Subcutaneous abdominal adipose tissue (tissue), 5 donors: ENCODE measurements around the gene ZNF358.

Source experiments
- H3K27ac ChIP-seq: one replicate; pipeline ENCODE4 v1.7.0; 2013; ENCODE audit warnings: low read depth, mild to moderate bottlenecking, inconsistent platforms, low read length, moderate library complexity
- H3K27me3 ChIP-seq, 5 donors: one replicate each; pipeline ENCODE4 v1.7.0; 2013; ENCODE audit warnings: low read length in 5 of 5, inconsistent platforms in 1 of 5; ENCODE audit not compliant: control insufficient read depth in 5 of 5, insufficient read depth in 4 of 5
- H3K36me3 ChIP-seq, 5 donors: one replicate each; pipeline ENCODE4 v1.7.0; 2013; ENCODE audit warnings: low read length in 5 of 5; ENCODE audit not compliant: control insufficient read depth in 5 of 5, insufficient read depth in 5 of 5
- H3K4me1 ChIP-seq, 5 donors: one replicate each; pipeline ENCODE4 v1.7.0; 2013; ENCODE audit warnings: low read length in 5 of 5, mild to moderate bottlenecking in 3 of 5, moderate library complexity in 1 of 5; ENCODE audit not compliant: control insufficient read depth in 5 of 5, insufficient read depth in 5 of 5
- H3K4me3 ChIP-seq, 5 donors: one replicate each; pipeline ENCODE4 v1.7.0; 2013; ENCODE audit warnings: low read length in 5 of 5, low read depth in 1 of 5
- H3K9ac ChIP-seq, 5 donors: one replicate each; pipeline ENCODE4 v1.7.0; 2013; ENCODE audit warnings: low read length in 5 of 5, mild to moderate bottlenecking in 4 of 5, moderate library complexity in 3 of 5
- H3K9me3 ChIP-seq, 5 donors: one replicate each; pipeline ENCODE4 v1.7.0; 2013; ENCODE audit warnings: low read length in 5 of 5; ENCODE audit not compliant: control insufficient read depth in 5 of 5
- donor health status: healthy.
- donor health status: healthy.
- donor health status: healthy.
- donor health status: healthy.
- donor health status: healthy.

The ZNF358 gene

DNA sequence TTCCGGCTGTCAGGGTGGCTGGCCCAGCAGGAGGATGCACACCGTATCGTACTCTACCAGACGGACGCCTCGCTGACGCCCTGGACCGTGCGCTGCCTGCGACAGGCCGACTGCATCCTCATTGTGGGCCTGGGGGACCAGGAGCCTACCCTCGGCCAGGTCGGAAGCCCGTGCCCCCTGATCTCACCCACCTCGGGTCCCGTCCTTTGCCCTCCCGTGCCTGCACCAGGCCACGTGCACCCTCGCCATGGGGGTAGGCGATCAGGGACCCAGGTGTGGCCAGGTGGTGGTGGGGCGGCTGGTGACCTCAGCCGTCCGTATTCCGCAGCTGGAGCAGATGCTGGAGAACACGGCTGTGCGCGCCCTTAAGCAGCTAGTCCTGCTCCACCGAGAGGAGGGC, 38.7 kb downstream of the ZNF358 start:
- no peaks in the 10 kb centered on the region for H3K9me3 ChIP-seq
- peaks cover 0 to 88% (median 68%) of the 10 kb centered on the region in 5 donors for H3K36me3 ChIP-seq
- no peak overlapping the region for H3K27ac ChIP-seq
- no peak overlapping the region for H3K4me3 ChIP-seq
- H3K9ac ChIP-seq: no peak overlapping the region
- H3K4me1 ChIP-seq: peaks cover 0 to 5% (median 3%) of the 10 kb centered on the region in 5 donors
- no peaks in the 10 kb centered on the region for H3K27me3 ChIP-seq

- peaks cover 0 to 5% (median 3%) of the 10 kb centered on the region in 5 donors for H3K4me1 ChIP-seq
- peaks cover 0 to 86% (median 64%) of the 10 kb centered on the region in 5 donors for H3K36me3 ChIP-seq
- H3K27ac ChIP-seq: no peak overlapping the region
- H3K9ac ChIP-seq: no peak overlapping the region
- H3K4me3 ChIP-seq: no peak overlapping the region
- no peaks in the 10 kb centered on the region for H3K27me3 ChIP-seq
- H3K9me3 ChIP-seq: peaks cover 0 to 2% (median 0%) of the 10 kb centered on the region in 5 donors
Measured at GRCh38 chr19:7554990-7555864, 39.3 kb downstream of the ZNF358 start.

- Histone ChIP-seq H3K4me3 (no peak overlapping the region), H3K9ac (no peak overlapping the region), H3K9me3 (peaks cover 0 to 5% (median 0%) of the 10 kb centered on the region in 5 donors), H3K27ac (no peak overlapping the region), H3K27me3 (no peaks in the 10 kb centered on the region), H3K4me1 (no peaks in the 10 kb centered on the region), H3K36me3 (peaks cover 0 to 90% (median 70%) of the 10 kb centered on the region in 5 donors)
Measured at GRCh38 chr19:7556696-7557315, 40.9 kb downstream of the ZNF358 start.

DNA sequence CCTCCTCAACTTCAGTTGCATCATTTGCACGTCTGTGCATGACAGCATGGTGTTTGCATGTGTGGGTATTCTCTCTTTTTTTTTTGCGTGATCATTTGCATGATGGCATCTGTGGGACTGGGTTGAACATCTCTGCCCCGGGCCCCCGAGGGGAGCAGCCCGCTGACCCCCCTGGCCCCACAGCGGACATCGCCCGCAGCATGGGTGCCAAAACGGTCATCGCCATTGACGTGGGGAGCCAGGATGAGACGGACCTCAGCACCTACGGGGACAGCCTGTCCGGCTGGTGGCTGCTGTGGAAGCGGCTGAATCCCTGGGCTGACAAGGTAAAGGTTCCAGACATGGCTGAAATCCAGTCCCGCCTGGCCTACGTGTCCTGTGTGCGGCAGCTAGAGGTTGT, 42.8 kb downstream of the ZNF358 start:
- Histone ChIP-seq H3K4me1 (no peaks in the 10 kb centered on the region), H3K9ac (no peak overlapping the region), H3K9me3 (peaks cover 0 to 5% (median 0%) of the 10 kb centered on the region in 5 donors), H3K27ac (no peak overlapping the region), H3K36me3 (peaks cover 0 to 76% (median 64%) of the 10 kb centered on the region in 5 donors), H3K4me3 (no peak overlapping the region), H3K27me3 (no peaks in the 10 kb centered on the region)

- Histone ChIP-seq H3K4me3 (no peak overlapping the region), H3K27ac (no peak overlapping the region), H3K9ac (no peak overlapping the region), H3K36me3 (peaks cover 0 to 73% (median 61%) of the 10 kb centered on the region in 5 donors), H3K4me1 (no peaks in the 10 kb centered on the region), H3K27me3 (no peaks in the 10 kb centered on the region), H3K9me3 (peaks cover 0 to 5% (median 0%) of the 10 kb centered on the region in 5 donors)
Measured at GRCh38 chr19:7559102-7559501, 43.2 kb downstream of the ZNF358 start.

DNA sequence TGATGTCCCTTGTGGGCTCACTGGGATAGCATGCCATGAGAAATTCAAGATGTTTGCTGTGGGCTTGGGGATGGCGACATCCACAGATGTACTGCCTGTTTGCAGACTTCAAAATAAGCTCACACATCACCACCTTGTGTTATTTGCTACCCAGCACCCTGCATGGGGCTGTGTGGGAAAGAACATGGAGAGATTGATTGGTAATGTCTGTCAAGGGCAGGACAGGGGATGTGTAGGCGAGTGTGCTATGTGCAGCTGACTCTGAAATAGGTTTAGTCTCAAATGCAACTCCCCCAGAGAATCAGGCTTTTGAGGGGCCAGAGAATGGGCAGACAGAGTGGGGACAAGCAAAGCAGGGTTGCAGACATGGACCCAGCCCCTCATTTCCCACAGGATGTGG, 44.4 kb downstream of the ZNF358 start:
- Histone ChIP-seq H3K4me1 (no peaks in the 10 kb centered on the region), H3K27me3 (no peaks in the 10 kb centered on the region), H3K9ac (no peak overlapping the region), H3K36me3 (peaks cover 0 to 63% (median 51%) of the 10 kb centered on the region in 5 donors), H3K9me3 (peaks cover 0 to 5% (median 0%) of the 10 kb centered on the region in 5 donors), H3K4me3 (no peak overlapping the region), H3K27ac (no peak overlapping the region)

- Histone ChIP-seq H3K9ac (no peak overlapping the region), H3K4me3 (no peak overlapping the region), H3K27me3 (no peaks in the 10 kb centered on the region), H3K4me1 (no peaks in the 10 kb centered on the region), H3K9me3 (peaks cover 0 to 5% (median 0%) of the 10 kb centered on the region in 5 donors), H3K36me3 (peaks cover 0 to 52% (median 43%) of the 10 kb centered on the region in 5 donors), H3K27ac (no peak overlapping the region)
Measured at GRCh38 chr19:7561325-7561724, 45.4 kb downstream of the ZNF358 start.

GRCh38 chr19:7562646-7563393, 46.9 kb downstream of the ZNF358 start:
- no peak overlapping the region for H3K9ac ChIP-seq
- H3K4me1 ChIP-seq: no peaks in the 10 kb centered on the region
- peaks cover 0 to 37% (median 28%) of the 10 kb centered on the region in 5 donors for H3K36me3 ChIP-seq
- H3K27ac ChIP-seq: no peak overlapping the region
- H3K4me3 ChIP-seq: no peak overlapping the region
- H3K9me3 ChIP-seq: peaks cover 0 to 5% (median 0%) of the 10 kb centered on the region in 5 donors
- H3K27me3 ChIP-seq: no peaks in the 10 kb centered on the region

DNA sequence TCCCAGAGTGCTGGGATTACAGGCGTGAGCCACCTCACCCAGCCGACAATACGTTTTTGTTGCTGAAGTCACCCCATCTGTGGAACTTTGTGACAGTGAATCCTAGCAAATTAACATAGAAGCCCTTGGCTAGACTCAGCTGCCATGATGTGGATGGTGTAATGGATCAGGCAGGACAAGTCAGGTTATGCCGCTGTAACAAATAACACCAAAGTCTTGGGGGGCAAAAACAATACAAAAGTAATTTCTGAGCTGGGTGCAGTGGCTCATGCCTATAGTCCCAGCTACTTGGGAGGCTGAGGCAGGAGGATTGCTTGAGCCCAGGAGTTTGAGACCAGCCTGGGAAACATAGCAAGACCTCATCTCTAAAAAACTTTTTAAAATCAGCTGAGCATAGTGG, 49.0 kb downstream of the ZNF358 start:
- Histone ChIP-seq H3K9ac (no peak overlapping the region), H3K9me3 (peaks cover 0 to 5% (median 0%) of the 10 kb centered on the region in 5 donors), H3K4me3 (no peak overlapping the region), H3K36me3 (peaks cover 0 to 17% (median 13%) of the 10 kb centered on the region in 5 donors), H3K27me3 (no peaks in the 10 kb centered on the region), H3K27ac (no peak overlapping the region), H3K4me1 (no peaks in the 10 kb centered on the region)
